Measurements from ENCODE around the gene RAP1GAP2.

DNA sequence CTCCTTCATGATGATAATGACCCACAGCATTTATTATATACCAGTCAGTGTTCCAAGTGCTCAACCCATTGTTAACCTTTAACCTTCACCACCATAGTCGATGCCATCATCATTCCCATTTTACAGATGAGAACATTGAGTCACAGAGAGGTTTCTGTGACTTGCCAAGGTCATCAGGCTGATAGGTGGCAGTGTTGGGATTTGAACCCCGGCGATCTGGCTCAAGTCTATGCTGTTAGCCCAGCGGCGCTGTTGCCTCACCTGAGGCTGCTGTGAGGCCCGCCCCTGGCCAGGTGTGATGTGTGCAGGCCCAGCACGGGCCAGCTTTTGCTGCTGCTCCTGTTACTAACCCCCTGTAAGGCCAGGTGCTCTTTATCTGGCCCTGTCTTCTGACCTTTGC is 166.0 kb downstream of the RAP1GAP2 start:
- TF ChIP-seq, protein P1, sequence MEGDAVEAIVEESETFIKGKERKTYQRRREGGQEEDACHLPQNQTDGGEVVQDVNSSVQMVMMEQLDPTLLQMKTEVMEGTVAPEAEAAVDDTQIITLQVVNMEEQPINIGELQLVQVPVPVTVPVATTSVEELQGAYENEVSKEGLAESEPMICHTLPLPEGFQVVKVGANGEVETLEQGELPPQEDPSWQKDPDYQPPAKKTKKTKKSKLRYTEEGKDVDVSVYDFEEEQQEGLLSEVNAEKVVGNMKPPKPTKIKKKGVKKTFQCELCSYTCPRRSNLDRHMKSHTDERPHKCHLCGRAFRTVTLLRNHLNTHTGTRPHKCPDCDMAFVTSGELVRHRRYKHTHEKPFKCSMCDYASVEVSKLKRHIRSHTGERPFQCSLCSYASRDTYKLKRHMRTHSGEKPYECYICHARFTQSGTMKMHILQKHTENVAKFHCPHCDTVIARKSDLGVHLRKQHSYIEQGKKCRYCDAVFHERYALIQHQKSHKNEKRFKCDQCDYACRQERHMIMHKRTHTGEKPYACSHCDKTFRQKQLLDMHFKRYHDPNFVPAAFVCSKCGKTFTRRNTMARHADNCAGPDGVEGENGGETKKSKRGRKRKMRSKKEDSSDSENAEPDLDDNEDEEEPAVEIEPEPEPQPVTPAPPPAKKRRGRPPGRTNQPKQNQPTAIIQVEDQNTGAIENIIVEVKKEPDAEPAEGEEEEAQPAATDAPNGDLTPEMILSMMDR (IDR thresholded peaks at IDR 0.05) = no peak
- TF ChIP-seq POLR2A (IDR thresholded peaks at IDR 0.05) = no peak

All from heart left ventricle (tissue), 13 donors.